ENCODE results near the gene SNX15.

SNX15 gene

DNA sequence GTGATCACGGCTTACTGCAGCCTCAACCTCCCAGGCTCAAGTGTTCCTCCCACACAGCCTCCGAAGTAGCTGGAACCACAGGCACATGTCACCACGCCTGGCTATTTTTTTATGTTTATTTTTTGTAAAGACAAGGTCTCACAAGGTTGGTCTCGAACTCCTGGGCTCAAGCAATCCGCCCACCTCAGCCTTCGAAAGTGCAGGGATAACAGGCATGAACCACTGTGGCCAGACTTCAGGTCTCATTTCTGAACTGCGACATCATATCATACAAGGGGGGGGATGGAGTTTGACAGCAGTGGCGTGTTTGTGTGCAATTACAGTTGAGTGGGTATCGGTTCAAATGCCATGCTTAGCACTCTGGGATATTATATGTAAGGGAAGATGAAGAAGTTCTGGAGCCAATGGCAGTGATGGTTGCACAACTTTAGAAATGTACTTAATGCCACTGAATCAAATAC, 24.2 kb downstream of the SNX15 start:
- Histone ChIP-seq H3K4me3 (replicated peaks; ENCODE audit: insufficient read depth, low read length) (no peak overlapping the region), H3K27me3 (ENCODE audit: insufficient read depth, poor library complexity, severe bottlenecking) (no peaks in the 10 kb centered on the region), H3K27ac (replicated peaks) (no peak overlapping the region)
- TF ChIP-seq, protein P1, sequence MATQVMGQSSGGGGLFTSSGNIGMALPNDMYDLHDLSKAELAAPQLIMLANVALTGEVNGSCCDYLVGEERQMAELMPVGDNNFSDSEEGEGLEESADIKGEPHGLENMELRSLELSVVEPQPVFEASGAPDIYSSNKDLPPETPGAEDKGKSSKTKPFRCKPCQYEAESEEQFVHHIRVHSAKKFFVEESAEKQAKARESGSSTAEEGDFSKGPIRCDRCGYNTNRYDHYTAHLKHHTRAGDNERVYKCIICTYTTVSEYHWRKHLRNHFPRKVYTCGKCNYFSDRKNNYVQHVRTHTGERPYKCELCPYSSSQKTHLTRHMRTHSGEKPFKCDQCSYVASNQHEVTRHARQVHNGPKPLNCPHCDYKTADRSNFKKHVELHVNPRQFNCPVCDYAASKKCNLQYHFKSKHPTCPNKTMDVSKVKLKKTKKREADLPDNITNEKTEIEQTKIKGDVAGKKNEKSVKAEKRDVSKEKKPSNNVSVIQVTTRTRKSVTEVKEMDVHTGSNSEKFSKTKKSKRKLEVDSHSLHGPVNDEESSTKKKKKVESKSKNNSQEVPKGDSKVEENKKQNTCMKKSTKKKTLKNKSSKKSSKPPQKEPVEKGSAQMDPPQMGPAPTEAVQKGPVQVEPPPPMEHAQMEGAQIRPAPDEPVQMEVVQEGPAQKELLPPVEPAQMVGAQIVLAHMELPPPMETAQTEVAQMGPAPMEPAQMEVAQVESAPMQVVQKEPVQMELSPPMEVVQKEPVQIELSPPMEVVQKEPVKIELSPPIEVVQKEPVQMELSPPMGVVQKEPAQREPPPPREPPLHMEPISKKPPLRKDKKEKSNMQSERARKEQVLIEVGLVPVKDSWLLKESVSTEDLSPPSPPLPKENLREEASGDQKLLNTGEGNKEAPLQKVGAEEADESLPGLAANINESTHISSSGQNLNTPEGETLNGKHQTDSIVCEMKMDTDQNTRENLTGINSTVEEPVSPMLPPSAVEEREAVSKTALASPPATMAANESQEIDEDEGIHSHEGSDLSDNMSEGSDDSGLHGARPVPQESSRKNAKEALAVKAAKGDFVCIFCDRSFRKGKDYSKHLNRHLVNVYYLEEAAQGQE (IDR thresholded peaks at IDR 0.05; ENCODE audit: insufficient replicate concordance, low read depth): no peak
- TF ChIP-seq SPI1 (IDR thresholded peaks at IDR 0.05; ENCODE audit: borderline replicate concordance, low read depth): no peak
- no peak for TF ChIP-seq POLR2AphosphoS5 (IDR thresholded peaks at IDR 0.05; ENCODE audit: low read depth)
- TF ChIP-seq, protein P2, sequence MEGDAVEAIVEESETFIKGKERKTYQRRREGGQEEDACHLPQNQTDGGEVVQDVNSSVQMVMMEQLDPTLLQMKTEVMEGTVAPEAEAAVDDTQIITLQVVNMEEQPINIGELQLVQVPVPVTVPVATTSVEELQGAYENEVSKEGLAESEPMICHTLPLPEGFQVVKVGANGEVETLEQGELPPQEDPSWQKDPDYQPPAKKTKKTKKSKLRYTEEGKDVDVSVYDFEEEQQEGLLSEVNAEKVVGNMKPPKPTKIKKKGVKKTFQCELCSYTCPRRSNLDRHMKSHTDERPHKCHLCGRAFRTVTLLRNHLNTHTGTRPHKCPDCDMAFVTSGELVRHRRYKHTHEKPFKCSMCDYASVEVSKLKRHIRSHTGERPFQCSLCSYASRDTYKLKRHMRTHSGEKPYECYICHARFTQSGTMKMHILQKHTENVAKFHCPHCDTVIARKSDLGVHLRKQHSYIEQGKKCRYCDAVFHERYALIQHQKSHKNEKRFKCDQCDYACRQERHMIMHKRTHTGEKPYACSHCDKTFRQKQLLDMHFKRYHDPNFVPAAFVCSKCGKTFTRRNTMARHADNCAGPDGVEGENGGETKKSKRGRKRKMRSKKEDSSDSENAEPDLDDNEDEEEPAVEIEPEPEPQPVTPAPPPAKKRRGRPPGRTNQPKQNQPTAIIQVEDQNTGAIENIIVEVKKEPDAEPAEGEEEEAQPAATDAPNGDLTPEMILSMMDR (IDR thresholded peaks at IDR 0.05; ENCODE audit: insufficient read depth, low read length): no peak
- no peak for TF ChIP-seq GABPA (IDR thresholded peaks at IDR 0.05; ENCODE audit: low read depth)
- no peak for DNase-seq (ENCODE audit: low read depth in 1 of 2, low spot score in 1 of 2)

DNA sequence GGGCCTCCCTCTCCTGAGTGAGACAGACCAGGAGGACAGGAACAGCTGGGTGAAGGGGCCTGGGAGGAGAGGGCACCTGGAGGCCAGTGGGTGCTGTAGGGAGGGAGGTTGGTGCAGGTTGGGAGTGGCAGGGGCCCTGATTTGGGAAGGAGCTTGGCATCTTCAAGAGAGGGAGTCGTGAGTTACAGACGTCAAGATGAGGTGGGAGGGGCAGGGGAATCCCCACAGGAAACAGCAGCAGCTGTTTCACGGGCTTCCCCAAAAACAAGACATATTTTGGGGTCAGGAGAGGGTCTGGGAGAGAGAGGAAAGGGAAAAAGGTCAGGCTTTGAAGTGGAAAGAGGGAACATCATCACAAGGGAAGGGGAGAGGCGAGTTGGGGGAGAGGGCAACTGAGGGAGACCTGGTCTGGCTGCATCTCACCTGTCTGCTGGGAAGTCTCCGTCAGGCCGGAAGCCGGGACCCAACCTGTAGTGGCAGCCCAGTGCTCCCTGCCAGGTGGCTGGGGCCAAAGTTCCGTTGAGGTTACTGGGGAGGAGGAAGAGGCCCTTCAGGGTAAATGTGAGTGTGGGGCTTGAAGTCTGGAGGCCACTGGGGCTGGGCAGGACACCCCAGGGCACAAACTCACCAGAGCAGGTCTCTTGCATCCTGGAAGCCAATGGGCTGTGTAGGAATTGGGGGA, 26.7 kb downstream of the SNX15 start:
- DNase-seq (ENCODE audit: low read depth in 1 of 2, low spot score in 1 of 2): no peak
- H3K27me3 ChIP-seq (ENCODE audit: insufficient read depth, poor library complexity, severe bottlenecking): no peaks in the 10 kb centered on the region
- no peak overlapping the region for H3K4me3 ChIP-seq (replicated peaks; ENCODE audit: insufficient read depth, low read length)
- no peak overlapping the region for H3K27ac ChIP-seq (replicated peaks)
- no peak for TF ChIP-seq SPI1 (IDR thresholded peaks at IDR 0.05; ENCODE audit: borderline replicate concordance, low read depth)

DNA sequence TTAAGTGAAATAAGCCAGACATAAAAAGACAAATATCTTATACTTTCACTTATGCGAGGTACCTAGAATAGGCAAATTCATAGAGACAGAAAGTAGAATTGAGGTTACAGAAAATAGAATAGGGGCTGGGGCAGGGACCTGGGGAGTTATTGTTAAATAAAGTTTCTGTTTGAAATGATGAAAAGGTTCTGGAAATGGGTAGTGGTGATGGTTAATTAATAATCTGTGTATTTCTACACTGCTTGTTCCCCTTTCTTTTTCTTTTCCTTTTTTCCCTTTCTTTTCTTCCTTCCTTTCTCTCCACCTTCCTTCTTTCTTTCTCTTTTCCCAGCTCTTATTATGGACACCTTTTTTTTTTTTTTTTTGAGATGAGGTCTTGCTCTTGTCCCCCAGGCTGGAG, 28.3 kb downstream of the SNX15 start:
- Histone ChIP-seq H3K27me3 (ENCODE audit: insufficient read depth, poor library complexity, severe bottlenecking) (no peaks in the 10 kb centered on the region), H3K27ac (replicated peaks) (no peak overlapping the region), H3K4me3 (replicated peaks; ENCODE audit: insufficient read depth, low read length) (no peak overlapping the region)
- TF ChIP-seq SPI1 (IDR thresholded peaks at IDR 0.05; ENCODE audit: borderline replicate concordance, low read depth) (no peak), GABPA (IDR thresholded peaks at IDR 0.05; ENCODE audit: low read depth) (no peak), POLR2AphosphoS5 (IDR thresholded peaks at IDR 0.05; ENCODE audit: low read depth) (no peak)
- TF ChIP-seq, protein P1 (IDR thresholded peaks at IDR 0.05; ENCODE audit: insufficient replicate concordance, low read depth): no peak
- TF ChIP-seq, protein P2 (IDR thresholded peaks at IDR 0.05; ENCODE audit: insufficient read depth, low read length): no peak
- no peak for DNase-seq (ENCODE audit: low read depth in 1 of 2, low spot score in 1 of 2)

DNA sequence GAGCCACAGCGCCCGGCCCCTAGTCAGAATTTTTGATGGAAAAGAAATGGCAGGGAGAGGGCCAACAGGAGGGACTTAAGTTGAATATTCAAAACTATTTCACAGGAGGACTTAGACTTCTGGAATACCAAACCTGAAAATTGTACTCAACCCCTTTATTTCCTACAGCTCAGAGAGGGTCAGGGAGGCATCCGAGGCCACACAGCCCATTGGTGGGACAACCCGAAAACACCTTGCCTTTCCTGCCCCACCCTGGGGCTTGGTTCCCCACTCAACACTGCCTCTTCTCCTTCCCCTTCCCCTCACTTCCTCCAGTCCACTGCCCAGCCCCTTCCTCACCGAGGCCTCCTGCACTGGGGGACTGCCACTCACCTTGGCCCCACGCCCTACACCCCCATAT, 29.8 kb downstream of the SNX15 start:
- Histone ChIP-seq H3K27me3 (ENCODE audit: insufficient read depth, poor library complexity, severe bottlenecking) (no peaks in the 10 kb centered on the region), H3K27ac (replicated peaks) (no peak overlapping the region), H3K4me3 (replicated peaks; ENCODE audit: insufficient read depth, low read length) (no peak overlapping the region)
- DNase-seq (ENCODE audit: low read depth in 1 of 2, low spot score in 1 of 2): no peak
- TF ChIP-seq POLR2AphosphoS5 (IDR thresholded peaks at IDR 0.05; ENCODE audit: low read depth) (no peak), GABPA (IDR thresholded peaks at IDR 0.05; ENCODE audit: low read depth) (no peak), SPI1 (IDR thresholded peaks at IDR 0.05; ENCODE audit: borderline replicate concordance, low read depth) (no peak)
- TF ChIP-seq, protein P1 (IDR thresholded peaks at IDR 0.05; ENCODE audit: insufficient replicate concordance, low read depth): no peak
- TF ChIP-seq, protein P2 (IDR thresholded peaks at IDR 0.05; ENCODE audit: insufficient read depth, low read length): no peak

Measured in HL-60 (cell line).